Measurements from ENCODE around the gene RGP1.

DNA sequence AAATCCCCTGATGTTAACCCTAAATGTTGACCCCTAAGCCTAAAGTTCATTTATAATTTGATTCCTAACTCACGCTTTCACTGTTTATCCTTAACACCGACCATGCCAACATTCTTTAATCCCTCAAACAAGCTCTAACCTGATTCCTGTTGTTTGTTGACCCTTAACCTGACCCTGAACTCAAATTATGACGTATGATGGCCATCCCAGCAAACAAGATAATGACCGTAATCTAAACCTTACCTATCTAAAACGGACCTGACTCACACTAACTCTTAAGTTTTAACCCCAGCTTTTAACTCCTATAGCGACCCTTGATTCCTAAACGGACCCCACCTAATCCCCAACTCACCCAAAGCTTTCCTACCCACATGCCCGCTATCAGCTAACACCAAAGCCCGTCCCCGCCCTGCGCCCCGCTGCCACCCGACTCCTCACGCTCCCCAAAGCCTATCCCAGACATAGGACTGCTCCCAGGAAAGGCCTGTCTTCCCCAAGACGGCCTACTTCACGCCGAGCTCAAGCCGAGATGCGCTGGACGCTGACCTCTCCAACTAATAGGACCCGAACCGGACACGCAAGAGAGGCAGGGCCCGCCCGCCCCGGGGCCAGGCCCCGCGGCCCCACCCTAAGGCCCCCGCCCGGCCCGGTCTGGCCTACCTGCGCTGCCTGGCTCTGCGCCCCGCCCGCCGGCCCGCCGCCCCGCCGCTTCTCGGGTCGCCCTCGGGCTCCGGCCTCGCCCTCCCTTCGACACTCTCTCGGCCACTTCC, 17.5 kb upstream of the RGP1 start:
- TF ChIP-seq ZNF639 (tag by site-specific recombination; IDR thresholded peaks at IDR 0.05) (no peak), ZSCAN4 (tag by site-specific recombination; IDR thresholded peaks at IDR 0.05) (no peak), REST (tag by site-specific recombination; IDR thresholded peaks at IDR 0.05) (no peak), ZNF335 (tag by site-specific recombination; conservative IDR thresholded peaks at IDR 0.05) (peak; percentile 86), OVOL3 (tag by site-specific recombination; IDR thresholded peaks at IDR 0.05) (no peak), ZNF558 (tag by site-specific recombination; IDR thresholded peaks at IDR 0.05) (no peak), ZNF776 (tag by site-specific recombination; IDR thresholded peaks at IDR 0.05; ENCODE audit: borderline replicate concordance) (no peak), ZNF843 (tag by site-specific recombination; IDR thresholded peaks at IDR 0.05) (no peak), GFI1B (tag by site-specific recombination; IDR thresholded peaks at IDR 0.05) (no peak), MZF1 (tag by site-specific recombination; IDR thresholded peaks at IDR 0.05; ENCODE audit: borderline replicate concordance) (no peak), PRDM4 (tag by site-specific recombination; IDR thresholded peaks at IDR 0.05) (no peak)
- TF ChIP-seq, protein P1, sequence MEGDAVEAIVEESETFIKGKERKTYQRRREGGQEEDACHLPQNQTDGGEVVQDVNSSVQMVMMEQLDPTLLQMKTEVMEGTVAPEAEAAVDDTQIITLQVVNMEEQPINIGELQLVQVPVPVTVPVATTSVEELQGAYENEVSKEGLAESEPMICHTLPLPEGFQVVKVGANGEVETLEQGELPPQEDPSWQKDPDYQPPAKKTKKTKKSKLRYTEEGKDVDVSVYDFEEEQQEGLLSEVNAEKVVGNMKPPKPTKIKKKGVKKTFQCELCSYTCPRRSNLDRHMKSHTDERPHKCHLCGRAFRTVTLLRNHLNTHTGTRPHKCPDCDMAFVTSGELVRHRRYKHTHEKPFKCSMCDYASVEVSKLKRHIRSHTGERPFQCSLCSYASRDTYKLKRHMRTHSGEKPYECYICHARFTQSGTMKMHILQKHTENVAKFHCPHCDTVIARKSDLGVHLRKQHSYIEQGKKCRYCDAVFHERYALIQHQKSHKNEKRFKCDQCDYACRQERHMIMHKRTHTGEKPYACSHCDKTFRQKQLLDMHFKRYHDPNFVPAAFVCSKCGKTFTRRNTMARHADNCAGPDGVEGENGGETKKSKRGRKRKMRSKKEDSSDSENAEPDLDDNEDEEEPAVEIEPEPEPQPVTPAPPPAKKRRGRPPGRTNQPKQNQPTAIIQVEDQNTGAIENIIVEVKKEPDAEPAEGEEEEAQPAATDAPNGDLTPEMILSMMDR (tag by site-specific recombination; IDR thresholded peaks at IDR 0.05), result no peak
- TF ChIP-seq, protein P2, sequence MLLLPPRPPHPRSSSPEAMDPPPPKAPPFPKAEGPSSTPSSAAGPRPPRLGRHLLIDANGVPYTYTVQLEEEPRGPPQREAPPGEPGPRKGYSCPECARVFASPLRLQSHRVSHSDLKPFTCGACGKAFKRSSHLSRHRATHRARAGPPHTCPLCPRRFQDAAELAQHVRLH (tag by site-specific recombination; IDR thresholded peaks at IDR 0.05), result no peak

Data from HEK293 (cell line).